Right lobe of liver (tissue), 4 donors: Measurements from ENCODE around the gene DACT3.

ENCODE experiments used
- POLR2A ChIP-seq: fragments of 450-650 bp; IDR thresholded peaks from one replicate; pipeline ENCODE4 v1.6.1; 2017; ENCODE audit warnings: antibody characterized with exemption, mild to moderate bottlenecking
- TF ChIP-seq, protein P1 (sequence below), 4 donors: fragments of 200-600 bp in 3 of 4; fragments of 450-650 bp in 1 of 4; IDR thresholded peaks; one replicate each; pipeline versions ENCODE4 v1.5.1 to v1.8.0; 2016 to 2022; ENCODE audit warnings: antibody characterized with exemption in 4 of 4, mild to moderate bottlenecking in 2 of 4
- donor health status: DM: no; HTN: no; CAD: no.
- donor health status: DM: no; HTN: no; CAD: no.
- donor health status: DM: no; HTN: yes; CAD: no.

- TF ChIP-seq, protein P1, sequence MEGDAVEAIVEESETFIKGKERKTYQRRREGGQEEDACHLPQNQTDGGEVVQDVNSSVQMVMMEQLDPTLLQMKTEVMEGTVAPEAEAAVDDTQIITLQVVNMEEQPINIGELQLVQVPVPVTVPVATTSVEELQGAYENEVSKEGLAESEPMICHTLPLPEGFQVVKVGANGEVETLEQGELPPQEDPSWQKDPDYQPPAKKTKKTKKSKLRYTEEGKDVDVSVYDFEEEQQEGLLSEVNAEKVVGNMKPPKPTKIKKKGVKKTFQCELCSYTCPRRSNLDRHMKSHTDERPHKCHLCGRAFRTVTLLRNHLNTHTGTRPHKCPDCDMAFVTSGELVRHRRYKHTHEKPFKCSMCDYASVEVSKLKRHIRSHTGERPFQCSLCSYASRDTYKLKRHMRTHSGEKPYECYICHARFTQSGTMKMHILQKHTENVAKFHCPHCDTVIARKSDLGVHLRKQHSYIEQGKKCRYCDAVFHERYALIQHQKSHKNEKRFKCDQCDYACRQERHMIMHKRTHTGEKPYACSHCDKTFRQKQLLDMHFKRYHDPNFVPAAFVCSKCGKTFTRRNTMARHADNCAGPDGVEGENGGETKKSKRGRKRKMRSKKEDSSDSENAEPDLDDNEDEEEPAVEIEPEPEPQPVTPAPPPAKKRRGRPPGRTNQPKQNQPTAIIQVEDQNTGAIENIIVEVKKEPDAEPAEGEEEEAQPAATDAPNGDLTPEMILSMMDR (IDR thresholded peaks at IDR 0.05): no peak
- TF ChIP-seq POLR2A: no peak
Measured at GRCh38 chr19:46710687-46711086, 49.7 kb upstream of the DACT3 start.
